ENCODE data around the gene TP73.

DNA sequence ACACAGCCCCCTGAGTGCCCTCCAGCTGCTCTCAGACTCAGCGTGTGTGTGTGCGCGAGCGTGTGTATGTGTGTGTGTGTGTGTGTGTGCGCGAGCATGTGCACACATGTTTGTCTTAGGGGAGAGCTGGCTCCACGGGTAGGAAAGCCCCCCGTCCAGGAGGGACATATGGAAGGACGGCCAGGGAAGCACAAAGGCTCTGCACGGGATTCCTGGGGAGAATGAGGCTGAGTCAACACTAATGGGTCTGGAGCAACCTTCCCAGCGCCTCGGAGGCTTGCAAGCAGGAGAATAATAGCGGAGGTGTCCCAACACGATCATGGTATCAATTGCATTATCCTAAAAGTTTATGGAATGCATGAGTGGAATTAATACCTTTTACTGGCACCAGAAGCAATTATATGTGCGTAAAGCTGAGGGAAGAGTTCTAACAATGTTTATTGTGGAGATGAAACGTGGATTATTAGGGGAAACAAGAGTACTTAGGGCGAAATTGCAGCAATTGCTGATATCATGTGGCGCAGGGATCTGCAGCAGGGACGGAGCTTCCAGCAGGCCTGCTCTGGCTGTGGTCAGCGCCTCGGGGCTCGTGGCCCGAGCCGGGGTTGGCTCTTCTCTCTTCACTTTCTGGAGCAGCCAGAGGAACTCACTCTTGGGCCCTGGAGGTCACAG, 59.6 kb downstream of the TP73 start:
- no peak for TF ChIP-seq EZH2phosphoT487 (IDR thresholded peaks at IDR 0.05; ENCODE audit: insufficient read depth, low read depth)
- TF ChIP-seq EZH2 (IDR thresholded peaks at IDR 0.05; ENCODE audit: insufficient read depth, poor library complexity, severe bottlenecking): no peak

All from GM23248 (cell line).